ENCODE measurements around the gene ZNF638.
A peak's percentile ranks its signal among the peaks of the same experiment; 100 is the strongest.

Gene ZNF638

DNA sequence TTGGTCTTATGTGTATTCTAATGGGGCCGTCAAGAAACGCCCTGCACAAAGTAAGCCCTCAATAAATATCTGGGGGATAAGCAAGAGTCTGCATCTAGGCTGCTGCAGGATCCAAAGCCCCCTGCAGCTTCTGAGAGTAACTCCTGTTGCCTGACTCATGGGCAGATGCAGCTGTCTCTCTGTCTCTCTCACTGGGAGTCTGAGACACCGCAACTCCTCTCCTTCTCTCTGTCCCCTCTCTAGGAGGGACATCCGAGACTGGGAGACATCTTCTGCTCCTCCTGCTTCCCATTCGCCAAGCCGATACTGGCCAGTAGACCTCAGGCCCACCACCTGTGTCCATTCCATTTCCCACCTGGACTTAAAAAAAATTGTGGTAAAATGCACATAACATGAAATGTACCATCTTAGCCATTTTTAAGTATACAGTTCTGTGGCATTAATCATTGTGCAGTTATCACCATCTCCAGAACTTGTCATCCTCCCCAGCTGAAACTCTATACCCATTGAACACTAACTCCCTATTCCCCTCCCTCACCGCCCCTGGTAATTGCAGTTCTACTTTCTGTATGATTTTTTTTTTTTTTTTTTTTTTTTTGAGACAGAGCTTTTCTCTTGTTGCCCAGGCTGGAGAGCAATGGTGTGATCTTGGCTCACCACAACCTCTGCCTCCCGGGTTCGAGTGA lies 141.9 kb downstream of the ZNF638 start:
- Histone ChIP-seq H3K27ac (replicated peaks; ENCODE audit: low read length) (no peak overlapping the region), H3K4ac (ENCODE audit: low read length) (no peak overlapping the region), H3K27me3 (ENCODE audit: control insufficient read depth in 3 of 3, insufficient read depth in 3 of 3, low read depth in 1 of 3, low read length in 3 of 3) (peaks cover 0 to 19% (median 5%) of the 10 kb centered on the region in 3 experiments), H3K23ac (ENCODE audit: low read depth, low read length, poor library complexity) (no peak overlapping the region), H3K9me3 (replicated peaks in 1 of 2; ENCODE audit: control insufficient read depth in 2 of 2, insufficient read depth in 1 of 2, low read depth in 1 of 2, low read length in 2 of 2) (no peaks in the 10 kb centered on the region), H3K14ac (ENCODE audit: low read length) (no peak overlapping the region), H2AFZ (ENCODE audit: low read length) (no peak overlapping the region), H3K79me1 (ENCODE audit: low read depth, low read length) (no peaks in the 10 kb centered on the region), H3K4me1 (ENCODE audit: control insufficient read depth in 2 of 2, insufficient read depth in 1 of 2, low read depth in 1 of 2, low read length in 2 of 2) (peaks cover 0 to 3% of the 10 kb centered on the region in 2 donors), H2AK5ac (ENCODE audit: low read depth, low read length) (peak overlapping the region; percentile 61), H3K36me3 (replicated peaks in 1 of 2; ENCODE audit: control insufficient read depth in 2 of 2, insufficient read depth in 2 of 2, low read length in 2 of 2) (no peaks in the 10 kb centered on the region), H3K9ac (ENCODE audit: low read depth, low read length, poor library complexity) (no peak overlapping the region), H2BK120ac (ENCODE audit: low read depth, low read length) (no peak overlapping the region), H3K4me3 (ENCODE audit: low read length in 2 of 2) (no peak overlapping the region), H3K4me2 (ENCODE audit: insufficient read depth, low read length, poor library complexity, severe bottlenecking) (no peak overlapping the region), H4K91ac (ENCODE audit: low read depth, low read length, poor library complexity) (no peak overlapping the region), H4K8ac (ENCODE audit: low read depth, low read length) (no peak overlapping the region), H2BK12ac (ENCODE audit: low read length) (no peak overlapping the region), H2BK5ac (ENCODE audit: low read length) (no peak overlapping the region), H2BK15ac (ENCODE audit: low read length) (no peak overlapping the region), H3K18ac (ENCODE audit: low read length) (no peak overlapping the region)
- WGBS, 2 donors (ENCODE audit: extremely low coverage in 2 of 2, insufficient read length in 2 of 2, insufficient replicate concordance in 1 of 2), result no CpG with 5 or more reads among the region's 9 CpGs
- DNase-seq (ENCODE audit: low spot score), result no peak

DNA sequence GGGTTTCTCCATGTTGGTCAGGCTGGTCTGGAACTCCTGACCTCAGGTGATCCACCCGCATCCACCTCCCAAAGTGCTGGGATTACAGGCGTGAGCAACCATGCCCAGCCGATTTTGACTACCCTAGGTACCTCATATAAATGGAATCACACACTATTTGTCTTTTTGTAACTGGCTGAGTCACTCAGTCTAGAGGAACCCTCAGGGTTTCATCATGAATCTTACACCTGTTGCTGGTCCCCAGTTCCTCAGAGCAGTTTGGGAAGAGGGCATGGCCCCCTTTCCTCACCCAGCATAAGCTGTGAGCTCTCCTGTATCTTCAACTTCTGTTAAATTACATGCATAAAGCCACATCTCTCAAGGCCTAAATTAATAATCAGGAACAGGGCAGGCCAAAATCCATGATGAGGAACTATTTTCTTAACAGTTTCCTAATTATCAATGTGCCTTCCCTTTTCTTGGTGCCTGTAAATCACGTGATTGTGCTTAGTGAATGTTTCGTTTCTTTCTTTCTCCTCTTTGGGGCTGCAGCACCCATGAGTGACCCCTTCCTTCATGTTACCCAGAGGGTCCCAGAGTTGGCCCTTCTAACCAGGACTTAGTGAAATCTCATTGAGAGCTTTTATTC lies 142.6 kb downstream of the ZNF638 start:
- H4K91ac ChIP-seq (ENCODE audit: low read depth, low read length, poor library complexity), result no peak overlapping the region
- no peak overlapping the region for H2BK12ac ChIP-seq (ENCODE audit: low read length)
- no peak overlapping the region for H3K18ac ChIP-seq (ENCODE audit: low read length)
- no peak overlapping the region for H2BK5ac ChIP-seq (ENCODE audit: low read length)
- no peak overlapping the region for H4K8ac ChIP-seq (ENCODE audit: low read depth, low read length)
- H3K4me1 ChIP-seq (ENCODE audit: control insufficient read depth in 2 of 2, insufficient read depth in 1 of 2, low read depth in 1 of 2, low read length in 2 of 2), result peaks cover 0 to 3% of the 10 kb centered on the region in 2 donors
- no peak overlapping the region for H3K4ac ChIP-seq (ENCODE audit: low read length)
- H2BK15ac ChIP-seq (ENCODE audit: low read length), result no peak overlapping the region
- H3K9me3 ChIP-seq (replicated peaks in 1 of 2; ENCODE audit: control insufficient read depth in 2 of 2, insufficient read depth in 1 of 2, low read depth in 1 of 2, low read length in 2 of 2), result no peaks in the 10 kb centered on the region
- H3K4me3 ChIP-seq (ENCODE audit: low read length in 2 of 2), result no peak overlapping the region
- no peaks in the 10 kb centered on the region for H3K79me1 ChIP-seq (ENCODE audit: low read depth, low read length)
- H3K23ac ChIP-seq (ENCODE audit: low read depth, low read length, poor library complexity), result no peak overlapping the region
- no peak overlapping the region for H3K27ac ChIP-seq (replicated peaks; ENCODE audit: low read length)
- WGBS, 2 donors (ENCODE audit: extremely low coverage in 2 of 2, insufficient read length in 2 of 2, insufficient replicate concordance in 1 of 2), result no CpG with 5 or more reads among the region's 5 CpGs
- no peak overlapping the region for H3K4me2 ChIP-seq (ENCODE audit: insufficient read depth, low read length, poor library complexity, severe bottlenecking)
- no peak overlapping the region for H3K9ac ChIP-seq (ENCODE audit: low read depth, low read length, poor library complexity)
- H2AFZ ChIP-seq (ENCODE audit: low read length), result no peak overlapping the region
- H3K14ac ChIP-seq (ENCODE audit: low read length), result no peak overlapping the region
- no peak overlapping the region for H2BK120ac ChIP-seq (ENCODE audit: low read depth, low read length)
- peaks cover 0 to 11% (median 0%) of the 10 kb centered on the region in 3 experiments for H3K27me3 ChIP-seq (ENCODE audit: control insufficient read depth in 3 of 3, insufficient read depth in 3 of 3, low read depth in 1 of 3, low read length in 3 of 3)
- DNase-seq (ENCODE audit: low spot score), result no peak
- H3K36me3 ChIP-seq (replicated peaks in 1 of 2; ENCODE audit: control insufficient read depth in 2 of 2, insufficient read depth in 2 of 2, low read length in 2 of 2), result no peaks in the 10 kb centered on the region
- no peak overlapping the region for H2AK5ac ChIP-seq (ENCODE audit: low read depth, low read length)

DNA sequence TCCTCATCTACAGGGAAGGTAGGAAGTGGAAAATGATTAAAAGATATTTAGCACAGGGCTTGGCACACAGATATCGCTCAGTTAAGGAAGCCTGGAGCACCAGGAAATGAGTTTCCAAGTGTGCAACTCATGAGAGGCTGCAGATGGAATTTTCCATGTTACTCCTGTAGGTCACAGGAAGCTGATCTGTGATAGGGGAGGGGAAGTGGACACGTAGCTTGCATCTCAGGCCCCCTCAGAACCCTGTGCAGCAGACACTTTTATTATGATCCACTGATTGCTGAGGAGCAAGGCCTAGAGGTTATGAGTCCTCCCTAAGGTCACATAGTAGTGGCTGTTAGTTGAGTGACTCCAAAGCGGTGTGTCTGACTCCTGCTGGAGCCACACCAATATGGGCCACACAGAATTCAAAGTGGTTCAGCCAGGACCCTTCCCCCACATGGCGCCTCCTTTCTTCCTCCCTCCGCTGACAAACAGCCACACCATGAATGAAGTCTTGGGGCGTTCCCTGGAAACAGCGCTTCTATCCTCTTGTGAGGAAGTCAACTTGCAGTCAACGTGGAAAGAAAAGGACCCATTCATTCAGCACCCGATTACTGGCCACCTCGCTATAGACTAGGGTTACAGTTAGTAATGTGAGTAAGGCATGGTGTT lies 143.3 kb downstream of the ZNF638 start:
- Histone ChIP-seq H3K4ac (ENCODE audit: low read length) (no peak overlapping the region), H4K91ac (ENCODE audit: low read depth, low read length, poor library complexity) (no peak overlapping the region), H2BK12ac (ENCODE audit: low read length) (no peak overlapping the region), H2BK5ac (ENCODE audit: low read length) (no peak overlapping the region), H3K18ac (ENCODE audit: low read length) (no peak overlapping the region), H3K27ac (replicated peaks; ENCODE audit: low read length) (no peak overlapping the region), H3K23ac (ENCODE audit: low read depth, low read length, poor library complexity) (no peak overlapping the region), H2BK15ac (ENCODE audit: low read length) (no peak overlapping the region), H2BK120ac (ENCODE audit: low read depth, low read length) (no peak overlapping the region), H2AFZ (ENCODE audit: low read length) (no peak overlapping the region), H4K8ac (ENCODE audit: low read depth, low read length) (no peak overlapping the region), H3K36me3 (replicated peaks in 1 of 2; ENCODE audit: control insufficient read depth in 2 of 2, insufficient read depth in 2 of 2, low read length in 2 of 2) (no peaks in the 10 kb centered on the region), H3K4me2 (ENCODE audit: insufficient read depth, low read length, poor library complexity, severe bottlenecking) (no peak overlapping the region), H3K14ac (ENCODE audit: low read length) (no peak overlapping the region), H3K79me1 (ENCODE audit: low read depth, low read length) (no peaks in the 10 kb centered on the region), H3K9me3 (replicated peaks in 1 of 2; ENCODE audit: control insufficient read depth in 2 of 2, insufficient read depth in 1 of 2, low read depth in 1 of 2, low read length in 2 of 2) (no peaks in the 10 kb centered on the region), H2AK5ac (ENCODE audit: low read depth, low read length) (no peak overlapping the region), H3K9ac (ENCODE audit: low read depth, low read length, poor library complexity) (no peak overlapping the region), H3K27me3 (ENCODE audit: control insufficient read depth in 3 of 3, insufficient read depth in 3 of 3, low read depth in 1 of 3, low read length in 3 of 3) (peaks cover 0 to 6% (median 0%) of the 10 kb centered on the region in 3 experiments), H3K4me3 (ENCODE audit: low read length in 2 of 2) (no peak overlapping the region), H3K4me1 (ENCODE audit: control insufficient read depth in 2 of 2, insufficient read depth in 1 of 2, low read depth in 1 of 2, low read length in 2 of 2) (peaks cover 0 to 3% of the 10 kb centered on the region in 2 donors)
- no peak for DNase-seq (ENCODE audit: low spot score)
- no CpG with 5 or more reads among the region's 10 CpGs for WGBS, 2 donors (ENCODE audit: extremely low coverage in 2 of 2, insufficient read length in 2 of 2, insufficient replicate concordance in 1 of 2)

DNA sequence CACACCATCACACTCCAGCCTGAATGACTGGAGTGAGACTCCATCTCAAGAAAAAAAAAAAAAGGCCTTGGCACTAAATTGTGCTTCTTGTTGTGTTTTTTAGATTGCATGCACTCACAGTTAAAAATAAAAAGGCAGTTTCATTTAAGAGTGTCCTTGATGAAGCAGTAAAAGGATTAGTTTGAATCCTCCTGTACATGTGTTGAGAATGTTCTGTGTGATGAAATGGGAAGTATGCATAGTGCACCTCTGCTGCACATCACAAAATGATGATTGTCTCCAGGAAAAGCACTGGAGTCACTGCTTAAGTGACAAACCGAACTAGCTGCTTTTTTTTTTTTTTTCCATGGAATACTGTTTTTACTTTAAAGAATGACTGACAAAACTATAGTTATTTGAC lies 144.9 kb downstream of the ZNF638 start:
- Histone ChIP-seq H3K18ac (ENCODE audit: low read length) (no peak overlapping the region), H2AK5ac (ENCODE audit: low read depth, low read length) (no peak overlapping the region), H2BK12ac (ENCODE audit: low read length) (no peak overlapping the region), H4K8ac (ENCODE audit: low read depth, low read length) (no peak overlapping the region), H2BK120ac (ENCODE audit: low read depth, low read length) (no peak overlapping the region), H3K36me3 (replicated peaks in 1 of 2; ENCODE audit: control insufficient read depth in 2 of 2, insufficient read depth in 2 of 2, low read length in 2 of 2) (no peaks in the 10 kb centered on the region), H3K23ac (ENCODE audit: low read depth, low read length, poor library complexity) (no peak overlapping the region), H3K4ac (ENCODE audit: low read length) (no peak overlapping the region), H3K4me2 (ENCODE audit: insufficient read depth, low read length, poor library complexity, severe bottlenecking) (no peak overlapping the region), H3K27ac (replicated peaks; ENCODE audit: low read length) (no peak overlapping the region), H3K4me1 (ENCODE audit: control insufficient read depth in 2 of 2, insufficient read depth in 1 of 2, low read depth in 1 of 2, low read length in 2 of 2) (peaks cover 0 to 3% of the 10 kb centered on the region in 2 donors), H4K91ac (ENCODE audit: low read depth, low read length, poor library complexity) (no peak overlapping the region), H3K9ac (ENCODE audit: low read depth, low read length, poor library complexity) (no peak overlapping the region), H3K27me3 (ENCODE audit: control insufficient read depth in 3 of 3, insufficient read depth in 3 of 3, low read depth in 1 of 3, low read length in 3 of 3) (peaks cover 0 to under 1% (median 0%) of the 10 kb centered on the region in 3 experiments), H3K9me3 (replicated peaks in 1 of 2; ENCODE audit: control insufficient read depth in 2 of 2, insufficient read depth in 1 of 2, low read depth in 1 of 2, low read length in 2 of 2) (no peaks in the 10 kb centered on the region), H2AFZ (ENCODE audit: low read length) (no peak overlapping the region), H3K4me3 (ENCODE audit: low read length in 2 of 2) (no peak overlapping the region), H2BK5ac (ENCODE audit: low read length) (no peak overlapping the region), H3K14ac (ENCODE audit: low read length) (no peak overlapping the region), H3K79me1 (ENCODE audit: low read depth, low read length) (no peaks in the 10 kb centered on the region), H2BK15ac (ENCODE audit: low read length) (no peak overlapping the region)
- DNase-seq (ENCODE audit: low spot score), result no peak
- no CpG with 5 or more reads among the region's 1 CpG for WGBS, 2 donors (ENCODE audit: extremely low coverage in 2 of 2, insufficient read length in 2 of 2, insufficient replicate concordance in 1 of 2)

Measured in neuronal stem cell (in vitro differentiated cells).